Measurements from ENCODE around the gene OR14A2.
"Not testable (repeated sequence)": the region's sequence is repeated elsewhere in the genome, so short reads cannot be mapped to it uniquely, and the experiment has no call there.

OR14A2 gene

GRCh38 chr1:247748041-247748440, at the start of gene OR14A2:
Gene OR14A2, minus strand, starts transcription at chr1:247748141.
- no peak for DNase-seq

GRCh38 chr1:247797518-247797917, 49.6 kb upstream of the OR14A2 start:
- DNase-seq = no peak

- no peak for DNase-seq
Measured at GRCh38 chr1:247769603-247770002, 21.7 kb upstream of the OR14A2 start.

- DNase-seq = no peak
Measured at GRCh38 chr1:247760456-247760855, 12.5 kb upstream of the OR14A2 start, which contains the start of gene OR1C1. Gene OR1C1, minus strand, starts transcription at chr1:247760556. Its CDS starts 2,150 bp downstream, at chr1:247758406.

GRCh38 chr1:247754311-247754710, 6.4 kb upstream of the OR14A2 start:
- DNase-seq = not testable (repeated sequence)

GRCh38 chr1:247749870-247750269, 1.9 kb upstream of the OR14A2 start:
- no peak for DNase-seq

- DNase-seq = no peak
Measured at GRCh38 chr1:247747616-247748015, 325 bp downstream of the OR14A2 start.

- no peak for DNase-seq
Measured at GRCh38 chr1:247746391-247746935, 1.5 kb downstream of the OR14A2 start.

GRCh38 chr1:247742215-247742760, 5.7 kb downstream of the OR14A2 start:
- DNase-seq = not testable (repeated sequence)

- no peak for DNase-seq
Measured at GRCh38 chr1:247741756-247742155, 6.2 kb downstream of the OR14A2 start.

- DNase-seq = no peak
Measured at GRCh38 chr1:247740721-247741120, 7.2 kb downstream of the OR14A2 start.

GRCh38 chr1:247738315-247738714, 9.6 kb downstream of the OR14A2 start, which contains the start of gene OR14K1:
Gene OR14K1, plus strand, starts transcription at chr1:247738615. Its CDS starts 0 bp downstream, at chr1:247738615.
- no peak for DNase-seq

- DNase-seq = no peak
Measured at GRCh38 chr1:247721222-247721621, 26.7 kb downstream of the OR14A2 start.

GRCh38 chr1:247716546-247716945, 31.4 kb downstream of the OR14A2 start, which contains the start of gene OR6F1:
Gene OR6F1, minus strand, starts transcription at chr1:247716646. Its CDS starts 3,891 bp downstream, at chr1:247712755.
- DNase-seq = no peak

GRCh38 chr1:247713753-247714152, 34.2 kb downstream of the OR14A2 start:
- DNase-seq = no peak

- DNase-seq = not testable (repeated sequence)
Measured at GRCh38 chr1:247710681-247711080, 37.3 kb downstream of the OR14A2 start.

- no peak for DNase-seq
Measured at GRCh38 chr1:247701338-247701737, 46.6 kb downstream of the OR14A2 start.

GRCh38 chr1:247681288-247681897, 66.5 kb downstream of the OR14A2 start:
- DNase-seq = peak in 1 of 2 experiments; percentile 81

- no peak for DNase-seq
Measured at GRCh38 chr1:247680171-247680570, 67.8 kb downstream of the OR14A2 start.

GRCh38 chr1:247679639-247680038, 68.3 kb downstream of the OR14A2 start, which contains the start of gene OR13G1:
Gene OR13G1, minus strand, starts transcription at chr1:247679739. Its CDS starts 6,698 bp downstream, at chr1:247673041.
- no peak for DNase-seq

Measured in NCI-H526 (cell line).